GM12878 (cell line): ENCODE data around the gene HEXB. TPM values are rescaled to one million over a fixed set of nuclear protein-coding genes. Genes with fewer than 3 reads are reported as not detected.

Experiments
- ATF7 ChIP-seq: fragments of 450-650 bp; IDR thresholded peaks from 2 replicates; pipeline ENCODE4 v1.6.1; 2016; ENCODE audit warnings: low read depth, mild to moderate bottlenecking
- CHD2 ChIP-seq: IDR thresholded peaks from 2 replicates; pipeline ENCODE4 v1.6.1; 2011; ENCODE audit warnings: low read depth, low read length, improper control_type of control experiment, borderline replicate concordance
- ETV6 ChIP-seq, 2 experiments: fragments of 450-650 bp in 1 of 2; IDR thresholded peaks in 1 of 2; conservative IDR thresholded peaks in 1 of 2; 2 replicates each; pipeline ENCODE4 v1.6.1; 2014; ENCODE audit warnings: antibody characterized with exemption in 1 of 2, borderline replicate concordance in 1 of 2, low read depth in 1 of 2, mild to moderate bottlenecking in 1 of 2, moderate library complexity in 1 of 2
- EZH2 ChIP-seq: IDR thresholded peaks from 2 replicates; pipeline ENCODE4 v1.6.1; 2012; ENCODE audit warnings: low read depth, mild to moderate bottlenecking, control low read depth, inconsistent platforms, low read length, borderline replicate concordance; ENCODE audit not compliant: control insufficient read depth
- GABPA ChIP-seq: IDR thresholded peaks from 2 replicates; pipeline ENCODE4 v1.6.1; 2014; ENCODE audit warnings: antibody characterized with exemption, low read depth, mild to moderate bottlenecking, inconsistent platforms
- LARP7 ChIP-seq: fragments of 450-650 bp; IDR thresholded peaks from 2 replicates; pipeline ENCODE4 v1.6.1; 2017; ENCODE audit warnings: mild to moderate bottlenecking
- MEF2B ChIP-seq: fragments of 450-650 bp; IDR thresholded peaks from 2 replicates; pipeline ENCODE4 v1.6.1; 2018; ENCODE audit warnings: mild to moderate bottlenecking, moderate library complexity; ENCODE audit not compliant: partially characterized antibody, poor library complexity, severe bottlenecking
- RAD21 ChIP-seq: IDR thresholded peaks from 2 replicates; pipeline ENCODE4 v1.6.1; 2011; ENCODE audit warnings: mild to moderate bottlenecking, low read depth, low read length, moderate library complexity; ENCODE audit not compliant: insufficient read depth
- RBBP5 ChIP-seq: fragments of 200-600 bp; sonication (generic); conservative IDR thresholded peaks from 2 replicates; pipeline ENCODE4 v1.6.1; 2016
- TAF1 ChIP-seq: IDR thresholded peaks from 2 replicates; pipeline ENCODE4 v1.6.1; 2011; ENCODE audit warnings: mild to moderate bottlenecking, low read depth, low read length, borderline replicate concordance
- TBL1XR1 ChIP-seq: IDR thresholded peaks from 2 replicates; pipeline ENCODE4 v1.6.1; 2012; ENCODE audit warnings: low read depth, low read length, improper control_type of control experiment
- TCF3 ChIP-seq: IDR thresholded peaks from 2 replicates; pipeline ENCODE4 v1.6.1; 2012; ENCODE audit warnings: low read depth, mild to moderate bottlenecking, low read length, borderline replicate concordance; ENCODE audit not compliant: insufficient read depth
- ZNF207 ChIP-seq: fragments of 450-650 bp; IDR thresholded peaks from 2 replicates; pipeline ENCODE4 v1.6.1; 2014; ENCODE audit warnings: antibody characterized with exemption, mild to moderate bottlenecking, borderline replicate concordance
- polyA plus RNA-seq, 11 experiments: library from polyadenylated mRNA; depleted of rRNA in 4 of 11; unstranded in 6 of 11; stranded (reverse) in 5 of 11; fragments of >200 nt; fragmentation: Nextera tagmentation in 4 of 11; fragmentation: Illumina TruSeq in 1 of 11; extraction: Ambion mirVana in 4 of 11; extraction: Trizol in 1 of 11; gene quantifications; 1 replicate in 1 of 11; 2 replicates in 10 of 11; pipeline versions ENCODE4 v1.2.1 to v1.2.3, GENCODE V29; 2011 to 2016; ENCODE audit warnings: inconsistent platforms in 2 of 11, missing spikeins in 2 of 11, low read depth in 1 of 11
- total RNA-seq, 4 experiments: library from RNA; depleted of rRNA in 3 of 4; stranded (reverse); fragments of >200 nt in 3 of 4; fragmentation: Illumina TruSeq in 1 of 4; extraction: Trizol in 1 of 4; gene quantifications; 2 replicates each; pipeline versions ENCODE4 v1.2.1 to v1.2.3, GENCODE V29; 2013 to 2021
- TF ChIP-seq, protein P1 (sequence below): IDR thresholded peaks from 2 replicates; pipeline ENCODE4 v1.6.1; 2011; ENCODE audit warnings: low read depth, mild to moderate bottlenecking, low read length, moderate library complexity, borderline replicate concordance; ENCODE audit errors: extremely low read depth
- TF ChIP-seq, protein P2 (sequence below): fragments of 150-350 bp; IDR thresholded peaks from 2 replicates; pipeline ENCODE4 v1.6.1; 2014; ENCODE audit warnings: mild to moderate bottlenecking, low read depth, low read length
- TF ChIP-seq, protein P3 (sequence below): fragments of 450-650 bp; IDR thresholded peaks from 2 replicates; pipeline ENCODE4 v1.6.1; 2017; ENCODE audit warnings: mild to moderate bottlenecking, moderate library complexity
- TF ChIP-seq, protein P4 (sequence below): fragments of 450-650 bp; IDR thresholded peaks from 2 replicates; pipeline ENCODE4 v1.6.1; 2018; ENCODE audit warnings: borderline replicate concordance, mild to moderate bottlenecking; ENCODE audit not compliant: partially characterized antibody
- TF ChIP-seq, protein P5 (sequence below): fragments of 450-650 bp; IDR thresholded peaks from 2 replicates; pipeline ENCODE4 v1.6.1; 2017; ENCODE audit warnings: mild to moderate bottlenecking, low read depth, inconsistent platforms; ENCODE audit not compliant: poor library complexity, severe bottlenecking

The HEXB gene
- total and polyA plus RNA-seq, 10 of the 15 experiments (the other 5 are each of a cell fraction or from before 2014, with no cell fraction given), result 13.5 to 76.0 (median 42.6) TPM

DNA sequence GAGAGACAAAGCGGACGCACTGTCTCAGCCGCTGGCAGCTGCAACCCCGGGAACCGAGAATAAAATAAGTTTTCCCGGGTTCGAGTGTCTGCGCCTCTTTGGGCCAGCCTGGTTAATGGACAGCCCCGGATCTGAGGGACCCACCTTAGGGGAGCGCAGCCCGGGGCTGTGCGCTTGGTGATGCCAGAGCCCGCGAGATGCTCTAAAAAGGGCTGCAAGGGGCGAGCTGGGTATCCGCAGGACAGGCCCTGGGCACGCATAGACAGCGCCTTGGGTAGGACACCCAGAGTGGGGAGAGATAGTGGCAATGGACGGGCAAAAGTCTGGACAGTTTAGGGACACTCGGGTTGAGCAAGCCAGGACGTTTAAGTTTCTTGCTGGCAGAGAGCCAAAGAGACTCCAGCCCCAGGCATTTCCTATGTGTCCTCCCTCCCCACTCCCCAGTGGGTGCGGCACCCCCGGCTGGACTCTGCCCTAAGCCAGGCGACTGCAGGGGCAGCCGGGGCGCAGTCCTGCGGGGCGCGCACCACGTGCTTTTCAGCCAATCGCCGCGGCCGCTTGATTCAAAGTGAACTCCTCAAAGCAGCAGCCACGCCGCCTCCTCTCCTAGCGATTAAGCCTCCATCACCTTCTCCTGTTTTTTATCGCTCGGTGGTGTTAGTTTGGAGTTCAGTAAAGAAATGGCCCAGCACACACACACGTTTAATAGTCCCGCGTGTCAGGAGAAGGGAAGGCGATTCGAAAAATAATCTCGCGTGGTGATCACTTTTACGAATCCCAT, 43.9 kb upstream of the HEXB start (continued):
- no peak for TF ChIP-seq CHD2
- TF ChIP-seq RBBP5, result no peak
- TF ChIP-seq ETV6 (conservative IDR thresholded peaks at IDR 0.05 in 1 of 2, IDR thresholded peaks at IDR 0.05 in 1 of 2; ENCODE audit: borderline replicate concordance in 1 of 2, low read depth in 1 of 2), result no peak
- TF ChIP-seq, protein P1, sequence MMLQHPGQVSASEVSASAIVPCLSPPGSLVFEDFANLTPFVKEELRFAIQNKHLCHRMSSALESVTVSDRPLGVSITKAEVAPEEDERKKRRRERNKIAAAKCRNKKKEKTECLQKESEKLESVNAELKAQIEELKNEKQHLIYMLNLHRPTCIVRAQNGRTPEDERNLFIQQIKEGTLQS, result no peak
- no peak for TF ChIP-seq ZNF207
- TF ChIP-seq, protein P2, sequence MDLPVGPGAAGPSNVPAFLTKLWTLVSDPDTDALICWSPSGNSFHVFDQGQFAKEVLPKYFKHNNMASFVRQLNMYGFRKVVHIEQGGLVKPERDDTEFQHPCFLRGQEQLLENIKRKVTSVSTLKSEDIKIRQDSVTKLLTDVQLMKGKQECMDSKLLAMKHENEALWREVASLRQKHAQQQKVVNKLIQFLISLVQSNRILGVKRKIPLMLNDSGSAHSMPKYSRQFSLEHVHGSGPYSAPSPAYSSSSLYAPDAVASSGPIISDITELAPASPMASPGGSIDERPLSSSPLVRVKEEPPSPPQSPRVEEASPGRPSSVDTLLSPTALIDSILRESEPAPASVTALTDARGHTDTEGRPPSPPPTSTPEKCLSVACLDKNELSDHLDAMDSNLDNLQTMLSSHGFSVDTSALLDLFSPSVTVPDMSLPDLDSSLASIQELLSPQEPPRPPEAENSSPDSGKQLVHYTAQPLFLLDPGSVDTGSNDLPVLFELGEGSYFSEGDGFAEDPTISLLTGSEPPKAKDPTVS, result no peak
- TF ChIP-seq MEF2B, result no peak
- no peak for TF ChIP-seq ATF7
- TF ChIP-seq, protein P3, sequence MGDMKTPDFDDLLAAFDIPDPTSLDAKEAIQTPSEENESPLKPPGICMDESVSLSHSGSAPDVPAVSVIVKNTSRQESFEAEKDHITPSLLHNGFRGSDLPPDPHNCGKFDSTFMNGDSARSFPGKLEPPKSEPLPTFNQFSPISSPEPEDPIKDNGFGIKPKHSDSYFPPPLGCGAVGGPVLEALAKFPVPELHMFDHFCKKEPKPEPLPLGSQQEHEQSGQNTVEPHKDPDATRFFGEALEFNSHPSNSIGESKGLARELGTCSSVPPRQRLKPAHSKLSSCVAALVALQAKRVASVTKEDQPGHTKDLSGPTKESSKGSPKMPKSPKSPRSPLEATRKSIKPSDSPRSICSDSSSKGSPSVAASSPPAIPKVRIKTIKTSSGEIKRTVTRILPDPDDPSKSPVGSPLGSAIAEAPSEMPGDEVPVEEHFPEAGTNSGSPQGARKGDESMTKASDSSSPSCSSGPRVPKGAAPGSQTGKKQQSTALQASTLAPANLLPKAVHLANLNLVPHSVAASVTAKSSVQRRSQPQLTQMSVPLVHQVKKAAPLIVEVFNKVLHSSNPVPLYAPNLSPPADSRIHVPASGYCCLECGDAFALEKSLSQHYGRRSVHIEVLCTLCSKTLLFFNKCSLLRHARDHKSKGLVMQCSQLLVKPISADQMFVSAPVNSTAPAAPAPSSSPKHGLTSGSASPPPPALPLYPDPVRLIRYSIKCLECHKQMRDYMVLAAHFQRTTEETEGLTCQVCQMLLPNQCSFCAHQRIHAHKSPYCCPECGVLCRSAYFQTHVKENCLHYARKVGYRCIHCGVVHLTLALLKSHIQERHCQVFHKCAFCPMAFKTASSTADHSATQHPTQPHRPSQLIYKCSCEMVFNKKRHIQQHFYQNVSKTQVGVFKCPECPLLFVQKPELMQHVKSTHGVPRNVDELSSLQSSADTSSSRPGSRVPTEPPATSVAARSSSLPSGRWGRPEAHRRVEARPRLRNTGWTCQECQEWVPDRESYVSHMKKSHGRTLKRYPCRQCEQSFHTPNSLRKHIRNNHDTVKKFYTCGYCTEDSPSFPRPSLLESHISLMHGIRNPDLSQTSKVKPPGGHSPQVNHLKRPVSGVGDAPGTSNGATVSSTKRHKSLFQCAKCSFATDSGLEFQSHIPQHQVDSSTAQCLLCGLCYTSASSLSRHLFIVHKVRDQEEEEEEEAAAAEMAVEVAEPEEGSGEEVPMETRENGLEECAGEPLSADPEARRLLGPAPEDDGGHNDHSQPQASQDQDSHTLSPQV, result no peak
- TF ChIP-seq GABPA, result no peak
- TF ChIP-seq, protein P4, sequence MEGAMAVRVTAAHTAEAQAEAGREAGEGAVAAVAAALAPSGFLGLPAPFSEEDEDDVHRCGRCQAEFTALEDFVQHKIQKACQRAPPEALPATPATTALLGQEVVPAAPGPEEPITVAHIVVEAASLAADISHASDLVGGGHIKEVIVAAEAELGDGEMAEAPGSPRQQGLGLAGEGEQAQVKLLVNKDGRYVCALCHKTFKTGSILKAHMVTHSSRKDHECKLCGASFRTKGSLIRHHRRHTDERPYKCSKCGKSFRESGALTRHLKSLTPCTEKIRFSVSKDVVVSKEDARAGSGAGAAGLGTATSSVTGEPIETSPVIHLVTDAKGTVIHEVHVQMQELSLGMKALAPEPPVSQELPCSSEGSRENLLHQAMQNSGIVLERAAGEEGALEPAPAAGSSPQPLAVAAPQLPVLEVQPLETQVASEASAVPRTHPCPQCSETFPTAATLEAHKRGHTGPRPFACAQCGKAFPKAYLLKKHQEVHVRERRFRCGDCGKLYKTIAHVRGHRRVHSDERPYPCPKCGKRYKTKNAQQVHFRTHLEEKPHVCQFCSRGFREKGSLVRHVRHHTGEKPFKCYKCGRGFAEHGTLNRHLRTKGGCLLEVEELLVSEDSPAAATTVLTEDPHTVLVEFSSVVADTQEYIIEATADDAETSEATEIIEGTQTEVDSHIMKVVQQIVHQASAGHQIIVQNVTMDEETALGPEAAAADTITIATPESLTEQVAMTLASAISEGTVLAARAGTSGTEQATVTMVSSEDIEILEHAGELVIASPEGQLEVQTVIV, result no peak
- no peak for TF ChIP-seq TCF3
- no peak for TF ChIP-seq EZH2
- no peak for TF ChIP-seq TAF1
- TF ChIP-seq, protein P5, sequence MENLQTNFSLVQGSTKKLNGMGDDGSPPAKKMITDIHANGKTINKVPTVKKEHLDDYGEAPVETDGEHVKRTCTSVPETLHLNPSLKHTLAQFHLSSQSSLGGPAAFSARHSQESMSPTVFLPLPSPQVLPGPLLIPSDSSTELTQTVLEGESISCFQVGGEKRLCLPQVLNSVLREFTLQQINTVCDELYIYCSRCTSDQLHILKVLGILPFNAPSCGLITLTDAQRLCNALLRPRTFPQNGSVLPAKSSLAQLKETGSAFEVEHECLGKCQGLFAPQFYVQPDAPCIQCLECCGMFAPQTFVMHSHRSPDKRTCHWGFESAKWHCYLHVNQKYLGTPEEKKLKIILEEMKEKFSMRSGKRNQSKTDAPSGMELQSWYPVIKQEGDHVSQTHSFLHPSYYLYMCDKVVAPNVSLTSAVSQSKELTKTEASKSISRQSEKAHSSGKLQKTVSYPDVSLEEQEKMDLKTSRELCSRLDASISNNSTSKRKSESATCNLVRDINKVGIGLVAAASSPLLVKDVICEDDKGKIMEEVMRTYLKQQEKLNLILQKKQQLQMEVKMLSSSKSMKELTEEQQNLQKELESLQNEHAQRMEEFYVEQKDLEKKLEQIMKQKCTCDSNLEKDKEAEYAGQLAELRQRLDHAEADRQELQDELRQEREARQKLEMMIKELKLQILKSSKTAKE, result peak; percentile 37
- TF ChIP-seq TBL1XR1, result no peak
- TF ChIP-seq RAD21, result no peak
- TF ChIP-seq LARP7, result no peak
